DND-41 (cell line): ENCODE measurements around the gene ADCY2.

ENCODE experiments used
- CTCF ChIP-seq: IDR thresholded peaks from 2 replicates; pipeline ENCODE4 v1.5.1; 2012; ENCODE audit warnings: borderline replicate concordance, low read length, moderate library complexity, mild to moderate bottlenecking; ENCODE audit not compliant: poor library complexity, severe bottlenecking; ENCODE audit errors: extremely low read depth
- EZH2 ChIP-seq: IDR thresholded peaks from 3 replicates; pipeline ENCODE4 v1.6.1; 2012; ENCODE audit warnings: borderline replicate concordance, low read depth, mild to moderate bottlenecking, moderate library complexity, low read length, inconsistent platforms; ENCODE audit not compliant: severe bottlenecking

- TF ChIP-seq CTCF = no peak
- TF ChIP-seq EZH2 = no peak
Observed at GRCh38 chr5:7419367-7419766, 23.4 kb downstream of the ADCY2 start.
